GM23338 (cell line): ENCODE results near the gene POMT2. TPM values are rescaled to one million over a fixed set of nuclear protein-coding genes. Genes with fewer than 3 reads are reported as not detected.
A peak's percentile ranks its signal among the peaks of the same experiment; 100 is the strongest.

ENCODE experiments used
- ATAC-seq: fragments of 200-7000 bp; cut with Tn5 transposase; 3 replicates; pipeline ENCODE4 v1.9.1; 2020
- DNase-seq: peaks from one replicate; pipeline ENCODE4 v3.0.0-alpha.2; 2015; ENCODE audit warnings: low spot score
- H2AFZ ChIP-seq: fragments of 200-600 bp; sonication (generic); 2 replicates; pipeline ENCODE4 v1.8.0; 2016; ENCODE audit warnings: antibody characterized with exemption, mild to moderate bottlenecking, moderate library complexity
- H3F3A ChIP-seq: fragments of 200-600 bp; sonication (generic); replicated peaks from 2 replicates; pipeline ENCODE4 v1.8.0; 2017; ENCODE audit warnings: antibody characterized with exemption, mixed run types, low read depth
- H3K27ac ChIP-seq: fragments of 200-600 bp; sonication (generic); 2 replicates; pipeline ENCODE4 v1.6.1; 2016; ENCODE audit warnings: low read depth
- H3K27me3 ChIP-seq: fragments of 200-600 bp; sonication (generic); 2 replicates; pipeline ENCODE4 v1.8.0; 2016; ENCODE audit warnings: mild to moderate bottlenecking, mixed run types, moderate library complexity; ENCODE audit not compliant: insufficient read depth
- H3K36me3 ChIP-seq: fragments of 200-600 bp; sonication (generic); 2 replicates; pipeline ENCODE4 v1.8.0; 2016; ENCODE audit warnings: mild to moderate bottlenecking; ENCODE audit not compliant: insufficient read depth
- H3K4me1 ChIP-seq: fragments of 200-600 bp; sonication (generic); 2 replicates; pipeline ENCODE4 v1.8.0; 2016; ENCODE audit warnings: mild to moderate bottlenecking, moderate library complexity; ENCODE audit not compliant: insufficient read depth
- H3K4me2 ChIP-seq: fragments of 200-600 bp; sonication (generic); 2 replicates; pipeline ENCODE4 v1.7.1; 2017; ENCODE audit warnings: mixed run types
- H3K4me3 ChIP-seq: fragments of 200-600 bp; sonication (generic); 2 replicates; pipeline ENCODE4 v1.6.1; 2016; ENCODE audit warnings: mixed run types
- H3K79me2 ChIP-seq: fragments of 200-600 bp; sonication (generic); replicated peaks from 2 replicates; pipeline ENCODE4 v1.8.0; 2017; ENCODE audit warnings: mild to moderate bottlenecking; ENCODE audit not compliant: insufficient read depth
- H3K9me2 ChIP-seq: fragments of 200-600 bp; sonication (generic); 2 replicates; pipeline ENCODE4 v1.8.0; 2017; ENCODE audit not compliant: insufficient read depth
- H4K20me1 ChIP-seq: fragments of 200-600 bp; sonication (generic); replicated peaks from 2 replicates; pipeline ENCODE4 v1.8.0; 2017; ENCODE audit warnings: mild to moderate bottlenecking; ENCODE audit not compliant: insufficient read depth
- H3K27ac Mint-ChIP-seq: 2 replicates; pipeline ENCODE4 v1.8.0; 2020; ENCODE audit warnings: inconsistent platforms, mild to moderate bottlenecking, moderate library complexity, mixed read lengths
- H3K27me3 Mint-ChIP-seq: 3 replicates; pipeline ENCODE4 v1.8.0; 2022; ENCODE audit warnings: low read depth, mild to moderate bottlenecking, moderate library complexity, mixed read lengths, inconsistent platforms; ENCODE audit not compliant: insufficient read depth, poor library complexity
- H3K36me3 Mint-ChIP-seq: 3 replicates; pipeline ENCODE4 v1.8.0; 2021; ENCODE audit warnings: low read depth, mild to moderate bottlenecking, inconsistent platforms, moderate library complexity, mixed read lengths
- H3K4me1 Mint-ChIP-seq: 3 replicates; pipeline ENCODE4 v1.8.0; 2020; ENCODE audit warnings: mild to moderate bottlenecking, inconsistent platforms, mixed read lengths
- H3K4me3 Mint-ChIP-seq: 3 replicates; pipeline ENCODE4 v1.8.0; 2021; ENCODE audit warnings: moderate library complexity, mild to moderate bottlenecking, inconsistent platforms, mixed read lengths
- H3K9me3 Mint-ChIP-seq: 3 replicates; pipeline ENCODE4 v1.8.0; 2020; ENCODE audit warnings: moderate library complexity, mild to moderate bottlenecking, inconsistent platforms, mixed read lengths
- CTCF ChIP-seq, 2 experiments: fragments of 200-600 bp in 1 of 2; sonication (generic) in 1 of 2; conservative IDR thresholded peaks; 2 replicates each; pipeline versions ENCODE4 v1.5.1 to v1.6.1; 2016 to 2017; ENCODE audit warnings: antibody characterized with exemption in 2 of 2, low read depth in 2 of 2, mild to moderate bottlenecking in 2 of 2, moderate library complexity in 1 of 2
- EZH2 ChIP-seq: fragments of 200-600 bp; sonication (generic); IDR thresholded peaks from one replicate; pipeline ENCODE4 v1.8.0; 2017; ENCODE audit warnings: antibody characterized with exemption, mild to moderate bottlenecking, low read depth; ENCODE audit not compliant: unreplicated experiment
- EZH2phosphoT487 ChIP-seq: fragments of 200-600 bp; sonication (generic); IDR thresholded peaks from one replicate; pipeline ENCODE4 v1.8.1; 2018; ENCODE audit warnings: antibody characterized with exemption; ENCODE audit not compliant: unreplicated experiment
- JUNB ChIP-seq: IDR thresholded peaks from one replicate; pipeline ENCODE4 v1.6.1; 2016; ENCODE audit warnings: antibody characterized with exemption; ENCODE audit not compliant: unreplicated experiment
- STAT1 ChIP-seq: IDR thresholded peaks from one replicate; pipeline ENCODE4 v1.6.1; 2016; ENCODE audit warnings: antibody characterized with exemption; ENCODE audit not compliant: unreplicated experiment
- ZNF114 ChIP-seq: fragments of 250-450 bp; sonication (Bioruptor Pico); IDR thresholded peaks from 2 replicates; pipeline ENCODE4 v1.5.0; 2020; ENCODE audit warnings: mild to moderate bottlenecking, moderate library complexity
- ZNF331 ChIP-seq: fragments of 250-450 bp; sonication (Bioruptor Pico); IDR thresholded peaks from 2 replicates; pipeline ENCODE4 v1.5.0; 2020; ENCODE audit warnings: low read depth, mild to moderate bottlenecking, moderate library complexity
- polyA plus RNA-seq: library from polyadenylated mRNA; unstranded; fragments of >200 nt; fragmentation: Nextera tagmentation; extraction: Ambion mirVana; gene quantifications from 2 replicates; pipeline ENCODE4 v1.2.1, GENCODE V29; 2016
- total RNA-seq: library from RNA; depleted of rRNA; stranded (reverse); fragments of >200 nt; shearing (Covaris generic); gene quantifications from 2 replicates; pipeline ENCODE4 v1.2.3, GENCODE V29; 2014
- TF ChIP-seq, protein P1 (sequence below): fragments of 250-450 bp; sonication (Bioruptor Pico); IDR thresholded peaks from 2 replicates; pipeline ENCODE4 v1.5.0; 2020; ENCODE audit warnings: mild to moderate bottlenecking, moderate library complexity

The POMT2 gene
- total and polyA plus RNA-seq, 2 experiments from 2014 or later = 24.3 to 29.9 TPM

GRCh38 chr14:77316195-77316505 is 4.5 kb downstream of the POMT2 start:
- Histone ChIP-seq H3K9me2 (no peaks in the 10 kb centered on the region), H3F3A (0 out of 2 replicates have a peak, but pooled peaks cover 4% of the 10 kb centered on the region), H3K36me3 (no peaks in the 10 kb centered on the region), H3K4me1 (peaks cover 39% of the 10 kb centered on the region), H3K27ac (no peak overlapping the region), H2AFZ (no peak overlapping the region), H3K4me2 (no peak overlapping the region), H3K27me3 (no peaks in the 10 kb centered on the region), H3K4me3 (no peak overlapping the region), H3K79me2 (peaks cover 57% of the 10 kb centered on the region), H4K20me1 (no peaks in the 10 kb centered on the region)
- Mint-ChIP-seq H3K9me3 (no peaks in the 10 kb centered on the region), H3K4me1 (peaks cover 51% of the 10 kb centered on the region), H3K4me3 (no peak overlapping the region), H3K27ac (no peak overlapping the region), H3K36me3 (no peaks in the 10 kb centered on the region; the same call in 1 of the 3 replicates), H3K27me3 (peaks cover 10% of the 10 kb centered on the region)
- ATAC-seq = no peak
- no peak for DNase-seq
- TF ChIP-seq CTCF (conservative IDR thresholded peaks at IDR 0.05; ENCODE audit: low read depth in 2 of 2) (no peak), ZNF331 (no peak), JUNB (no peak), EZH2phosphoT487 (no peak)

GRCh38 chr14:77314539-77315457 is 5.9 kb downstream of the POMT2 start:
- no peak overlapping the region for H3K4me3 ChIP-seq
- Mint-ChIP-seq H3K4me1 (peaks cover 47% of the 10 kb centered on the region), H3K27me3 (peaks cover 4% of the 10 kb centered on the region), H3K36me3 (no peaks in the 10 kb centered on the region; the same call in 2 of the 3 replicates), H3K27ac (peak overlapping the region; percentile 88), H3K9me3 (no peaks in the 10 kb centered on the region), H3K4me3 (no peak overlapping the region)
- H2AFZ ChIP-seq = no peak overlapping the region
- peaks cover 59% of the 10 kb centered on the region for H3K79me2 ChIP-seq
- DNase-seq (no peak), ATAC-seq (peak; percentile 7; the same call in 1 of the 3 replicates)
- peaks cover 38% of the 10 kb centered on the region for H3K4me1 ChIP-seq
- H3K27ac ChIP-seq = peak overlapping the region; percentile 87
- no peaks in the 10 kb centered on the region for H3K36me3 ChIP-seq
- no peaks in the 10 kb centered on the region for H4K20me1 ChIP-seq
- 0 out of 2 replicates have a peak, but pooled peaks cover 4% of the 10 kb centered on the region for H3F3A ChIP-seq
- peak overlapping the region; percentile 29 for H3K4me2 ChIP-seq
- no peaks in the 10 kb centered on the region for H3K27me3 ChIP-seq
- no peaks in the 10 kb centered on the region for H3K9me2 ChIP-seq
- TF ChIP-seq ZNF331 = no peak
- TF ChIP-seq, protein P1, sequence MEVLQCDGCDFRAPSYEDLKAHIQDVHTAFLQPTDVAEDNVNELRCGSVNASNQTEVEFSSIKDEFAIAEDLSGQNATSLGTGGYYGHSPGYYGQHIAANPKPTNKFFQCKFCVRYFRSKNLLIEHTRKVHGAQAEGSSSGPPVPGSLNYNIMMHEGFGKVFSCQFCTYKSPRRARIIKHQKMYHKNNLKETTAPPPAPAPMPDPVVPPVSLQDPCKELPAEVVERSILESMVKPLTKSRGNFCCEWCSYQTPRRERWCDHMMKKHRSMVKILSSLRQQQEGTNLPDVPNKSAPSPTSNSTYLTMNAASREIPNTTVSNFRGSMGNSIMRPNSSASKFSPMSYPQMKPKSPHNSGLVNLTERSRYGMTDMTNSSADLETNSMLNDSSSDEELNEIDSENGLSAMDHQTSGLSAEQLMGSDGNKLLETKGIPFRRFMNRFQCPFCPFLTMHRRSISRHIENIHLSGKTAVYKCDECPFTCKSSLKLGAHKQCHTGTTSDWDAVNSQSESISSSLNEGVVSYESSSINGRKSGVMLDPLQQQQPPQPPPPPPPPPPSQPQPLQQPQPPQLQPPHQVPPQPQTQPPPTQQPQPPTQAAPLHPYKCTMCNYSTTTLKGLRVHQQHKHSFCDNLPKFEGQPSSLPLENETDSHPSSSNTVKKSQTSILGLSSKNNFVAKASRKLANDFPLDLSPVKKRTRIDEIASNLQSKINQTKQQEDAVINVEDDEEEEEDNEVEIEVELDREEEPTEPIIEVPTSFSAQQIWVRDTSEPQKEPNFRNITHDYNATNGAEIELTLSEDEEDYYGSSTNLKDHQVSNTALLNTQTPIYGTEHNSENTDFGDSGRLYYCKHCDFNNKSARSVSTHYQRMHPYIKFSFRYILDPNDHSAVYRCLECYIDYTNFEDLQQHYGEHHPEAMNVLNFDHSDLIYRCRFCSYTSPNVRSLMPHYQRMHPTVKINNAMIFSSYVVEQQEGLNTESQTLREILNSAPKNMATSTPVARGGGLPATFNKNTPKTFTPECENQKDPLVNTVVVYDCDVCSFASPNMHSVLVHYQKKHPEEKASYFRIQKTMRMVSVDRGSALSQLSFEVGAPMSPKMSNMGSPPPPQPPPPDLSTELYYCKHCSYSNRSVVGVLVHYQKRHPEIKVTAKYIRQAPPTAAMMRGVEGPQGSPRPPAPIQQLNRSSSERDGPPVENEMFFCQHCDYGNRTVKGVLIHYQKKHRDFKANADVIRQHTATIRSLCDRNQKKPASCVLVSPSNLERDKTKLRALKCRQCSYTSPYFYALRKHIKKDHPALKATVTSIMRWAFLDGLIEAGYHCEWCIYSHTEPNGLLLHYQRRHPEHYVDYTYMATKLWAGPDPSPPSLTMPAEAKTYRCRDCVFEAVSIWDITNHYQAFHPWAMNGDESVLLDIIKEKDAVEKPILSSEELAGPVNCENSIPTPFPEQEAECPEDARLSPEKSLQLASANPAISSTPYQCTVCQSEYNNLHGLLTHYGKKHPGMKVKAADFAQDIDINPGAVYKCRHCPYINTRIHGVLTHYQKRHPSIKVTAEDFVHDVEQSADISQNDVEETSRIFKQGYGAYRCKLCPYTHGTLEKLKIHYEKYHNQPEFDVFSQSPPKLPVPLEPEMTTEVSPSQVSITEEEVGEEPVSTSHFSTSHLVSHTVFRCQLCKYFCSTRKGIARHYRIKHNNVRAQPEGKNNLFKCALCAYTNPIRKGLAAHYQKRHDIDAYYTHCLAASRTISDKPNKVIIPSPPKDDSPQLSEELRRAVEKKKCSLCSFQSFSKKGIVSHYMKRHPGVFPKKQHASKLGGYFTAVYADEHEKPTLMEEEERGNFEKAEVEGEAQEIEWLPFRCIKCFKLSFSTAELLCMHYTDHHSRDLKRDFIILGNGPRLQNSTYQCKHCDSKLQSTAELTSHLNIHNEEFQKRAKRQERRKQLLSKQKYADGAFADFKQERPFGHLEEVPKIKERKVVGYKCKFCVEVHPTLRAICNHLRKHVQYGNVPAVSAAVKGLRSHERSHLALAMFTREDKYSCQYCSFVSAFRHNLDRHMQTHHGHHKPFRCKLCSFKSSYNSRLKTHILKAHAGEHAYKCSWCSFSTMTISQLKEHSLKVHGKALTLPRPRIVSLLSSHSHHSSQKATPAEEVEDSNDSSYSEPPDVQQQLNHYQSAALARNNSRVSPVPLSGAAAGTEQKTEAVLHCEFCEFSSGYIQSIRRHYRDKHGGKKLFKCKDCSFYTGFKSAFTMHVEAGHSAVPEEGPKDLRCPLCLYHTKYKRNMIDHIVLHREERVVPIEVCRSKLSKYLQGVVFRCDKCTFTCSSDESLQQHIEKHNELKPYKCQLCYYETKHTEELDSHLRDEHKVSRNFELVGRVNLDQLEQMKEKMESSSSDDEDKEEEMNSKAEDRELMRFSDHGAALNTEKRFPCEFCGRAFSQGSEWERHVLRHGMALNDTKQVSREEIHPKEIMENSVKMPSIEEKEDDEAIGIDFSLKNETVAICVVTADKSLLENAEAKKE (CRISPR knock-in tag) = no peak
- no peak for TF ChIP-seq EZH2phosphoT487
- no peak for TF ChIP-seq STAT1
- no peak for TF ChIP-seq ZNF114 (CRISPR knock-in tag)
- no peak for TF ChIP-seq JUNB
- TF ChIP-seq EZH2 = no peak
